ENCODE measurements around the gene HDAC9. TPM values are rescaled to one million over a fixed set of nuclear protein-coding genes. Genes with fewer than 3 reads are reported as not detected.

HDAC9 gene
- total RNA-seq, 1 donor from 2014 or later = 27.6 TPM

- no peak for ATAC-seq
- intact Hi-C loops (cut with DNase I) = no loop called here
These were observed 5.9 kb upstream of the HDAC9 start for GRCh38 chr7:18489624-18490023.

GRCh38 chr7:18491871-18492270, 3.7 kb upstream of the HDAC9 start:
- intact Hi-C loops (cut with DNase I) = no loop called here

More at GRCh38 chr7:18489624-18490023, 5.9 kb upstream of the HDAC9 start:
- no peak for DNase-seq (ENCODE audit: low spot score)

DNA sequence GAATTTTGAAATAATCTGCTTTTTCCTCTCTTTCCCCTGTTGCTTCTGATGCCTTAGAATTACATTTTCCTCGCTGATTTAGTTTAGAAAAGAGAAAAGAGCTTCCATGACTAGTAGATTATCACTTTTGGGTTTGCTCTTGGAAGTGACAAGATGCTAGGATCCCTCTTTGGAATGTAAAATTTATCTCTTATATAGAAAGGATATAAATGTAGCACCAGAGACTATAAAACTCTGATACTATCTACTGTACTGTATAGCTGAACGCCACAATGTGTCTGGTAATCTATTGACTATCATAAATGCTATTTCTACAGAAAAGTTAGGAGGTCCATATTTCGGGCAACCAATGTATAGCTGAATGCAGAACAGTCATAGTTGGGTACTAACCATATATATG, 1.1 kb upstream of the HDAC9 start:
- DNase-seq (ENCODE audit: low spot score) (no peak), ATAC-seq (no peak)
- intact Hi-C loops (cut with DNase I) = no loop called here

More at GRCh38 chr7:18491871-18492270, 3.7 kb upstream of the HDAC9 start:
- DNase-seq (ENCODE audit: low spot score) = no peak
- no peak for ATAC-seq

GRCh38 chr7:18494821-18495408, 634 bp upstream of the HDAC9 start:
- intact Hi-C loops (cut with DNase I) = no loop called here
- ATAC-seq = peak; percentile 66
- no peak for DNase-seq (ENCODE audit: low spot score)

- ATAC-seq = peak; percentile 20
- DNase-seq (ENCODE audit: low spot score) = no peak
- intact Hi-C loops (cut with DNase I) = no loop called here
These were observed 772 bp downstream of the HDAC9 start for GRCh38 chr7:18496341-18496700.

DNA sequence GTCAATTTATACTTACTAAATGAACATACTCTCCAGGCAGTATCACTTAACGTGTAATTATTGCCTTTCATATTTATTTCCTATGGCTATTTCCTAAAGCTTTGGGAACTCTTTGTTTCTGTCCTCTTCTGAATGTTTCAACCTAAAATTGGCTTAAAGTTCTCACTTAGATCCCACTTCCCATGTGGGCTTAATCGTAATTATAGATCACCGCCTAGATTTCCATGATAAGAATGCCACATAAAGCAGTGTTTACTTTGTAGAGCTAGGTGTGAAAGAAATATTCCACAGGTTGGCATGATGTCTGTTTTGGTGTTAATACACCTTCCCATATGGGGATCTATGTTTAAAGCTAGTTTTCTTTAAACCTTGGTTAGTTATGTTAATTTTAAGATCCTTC, 1.5 kb downstream of the HDAC9 start:
- ATAC-seq = no peak
- intact Hi-C loops (cut with DNase I) = no loop called here
- DNase-seq (ENCODE audit: low spot score) = no peak

- ATAC-seq = no peak
- intact Hi-C loops (cut with DNase I) = no loop called here
These were observed 2.3 kb downstream of the HDAC9 start for GRCh38 chr7:18497800-18498199.

GRCh38 chr7:18498341-18498740, 2.8 kb downstream of the HDAC9 start:
- ATAC-seq = no peak
- intact Hi-C loops (cut with DNase I) = no loop called here

More at GRCh38 chr7:18497800-18498199, 2.3 kb downstream of the HDAC9 start:
- no peak for DNase-seq (ENCODE audit: low spot score)

GRCh38 chr7:18499407-18500177, 4.0 kb downstream of the HDAC9 start:
- intact Hi-C loops (cut with DNase I) = no loop called here
- no peak for DNase-seq (ENCODE audit: low spot score)
- no peak for ATAC-seq

More at GRCh38 chr7:18498341-18498740, 2.8 kb downstream of the HDAC9 start:
- DNase-seq (ENCODE audit: low spot score) = no peak

DNA sequence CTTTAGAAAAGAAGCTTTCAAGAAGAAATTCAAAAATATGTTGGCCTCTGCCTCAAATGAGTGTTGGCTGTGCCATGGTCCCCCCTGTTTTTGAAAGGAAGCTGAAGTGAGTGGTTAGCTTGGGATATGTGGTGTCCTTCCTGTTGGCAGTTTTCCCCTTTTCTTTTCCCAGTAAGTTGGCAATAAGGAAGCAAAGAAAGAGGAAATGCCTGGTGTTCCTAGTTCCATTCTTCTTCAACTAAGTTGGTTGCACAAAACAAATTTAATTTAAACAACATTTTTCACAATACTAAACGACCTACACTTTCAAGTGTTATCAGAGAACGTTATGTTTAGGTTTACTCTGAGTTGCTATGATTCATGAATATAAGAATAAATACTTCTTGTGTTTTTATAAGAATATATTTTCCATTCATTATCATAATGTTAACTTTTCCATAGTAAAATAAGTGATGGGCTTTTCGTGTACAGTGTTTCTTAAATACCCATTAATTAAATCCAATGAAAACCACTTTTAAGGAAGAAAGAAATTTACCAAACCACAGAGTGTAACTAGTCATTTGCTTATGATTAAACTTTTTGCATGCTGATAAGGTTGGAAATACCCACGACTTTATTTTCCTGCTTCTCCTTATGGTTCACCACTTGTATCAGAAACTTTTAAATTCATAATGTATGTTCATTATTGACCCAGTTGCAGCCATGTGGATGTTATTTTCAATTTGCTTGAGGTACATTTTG, 7.7 kb downstream of the HDAC9 start:
- ATAC-seq (no peak), DNase-seq (ENCODE audit: low spot score) (no peak)
- intact Hi-C loops (cut with DNase I) = no loop called here

DNA sequence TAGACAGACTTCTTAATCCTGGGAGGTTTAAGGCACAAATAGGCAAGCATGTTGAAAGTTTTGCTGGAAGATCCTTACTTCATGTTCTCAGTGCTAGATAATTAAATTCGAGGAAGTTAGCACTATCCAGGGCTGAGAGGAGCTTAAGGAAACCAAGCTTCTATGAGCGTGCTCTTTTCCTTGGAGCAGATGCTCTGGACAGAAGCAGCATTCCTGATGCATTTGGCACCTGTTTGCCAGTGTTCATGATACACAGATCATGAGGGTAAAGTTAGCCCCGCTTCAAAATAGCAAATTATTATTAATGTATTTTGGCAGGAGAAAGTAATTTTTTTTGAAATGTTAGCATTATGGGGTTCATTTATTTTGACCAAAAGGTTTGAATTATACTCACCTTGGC, 9.4 kb downstream of the HDAC9 start:
- no peak for DNase-seq (ENCODE audit: low spot score)
- ATAC-seq = no peak
- intact Hi-C loops (cut with DNase I) = no loop called here

GRCh38 chr7:18505870-18506460, 10.4 kb downstream of the HDAC9 start:
- no peak for ATAC-seq
- no peak for DNase-seq (ENCODE audit: low spot score)
- intact Hi-C loops (cut with DNase I) = no loop called here

GRCh38 chr7:18508443-18509427, 13.2 kb downstream of the HDAC9 start:
- DNase-seq (ENCODE audit: low spot score) (no peak), ATAC-seq (peak; percentile 46)
- intact Hi-C loops (cut with DNase I) = no loop called here

- DNase-seq (ENCODE audit: low spot score) (no peak), ATAC-seq (no peak)
- intact Hi-C loops (cut with DNase I) = no loop called here
These were observed 13.9 kb downstream of the HDAC9 start for GRCh38 chr7:18509481-18509880.

DNA sequence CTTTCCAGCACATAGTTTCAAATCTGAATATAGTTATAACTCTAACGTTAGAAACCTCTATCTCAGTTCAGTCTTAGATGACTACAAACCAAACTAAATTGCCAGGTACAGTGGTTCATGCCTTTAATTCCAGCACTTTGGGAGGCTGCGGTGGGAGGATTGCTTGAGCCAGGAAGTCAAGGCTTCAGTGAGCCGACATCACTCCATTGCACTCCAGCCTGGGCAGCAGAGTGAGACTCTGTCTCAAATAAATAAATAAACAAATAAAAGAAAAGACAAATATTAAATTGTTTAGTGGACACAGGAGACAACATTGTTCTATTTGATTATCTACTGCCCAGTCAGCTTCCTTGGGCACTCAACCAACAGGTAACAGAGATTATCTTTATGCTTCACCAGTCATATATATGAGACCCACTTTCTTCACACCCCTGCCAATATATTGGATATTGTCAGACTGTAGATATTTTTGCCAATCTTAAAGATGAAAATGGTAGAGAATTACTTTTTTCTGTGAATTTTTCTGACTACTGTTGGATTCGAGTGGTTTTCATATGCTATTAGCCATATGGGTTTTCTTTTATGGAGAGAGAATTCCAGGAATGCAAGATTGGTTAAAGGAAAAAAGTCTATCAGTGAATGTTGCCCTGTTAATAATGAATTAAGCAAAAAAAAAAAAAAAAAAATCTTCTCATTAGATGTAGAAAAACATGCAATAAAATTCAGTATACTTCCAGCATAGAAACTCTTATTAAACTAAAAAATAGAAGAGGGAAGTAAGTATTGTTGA, 16.0 kb downstream of the HDAC9 start:
- ATAC-seq = no peak
- intact Hi-C loops (cut with DNase I) = no loop called here
- no peak for DNase-seq (ENCODE audit: low spot score)

- DNase-seq (ENCODE audit: low spot score) (no peak), ATAC-seq (no peak)
- intact Hi-C loops (cut with DNase I) = no loop called here
These were observed 17.8 kb downstream of the HDAC9 start for GRCh38 chr7:18513343-18513742.

DNA sequence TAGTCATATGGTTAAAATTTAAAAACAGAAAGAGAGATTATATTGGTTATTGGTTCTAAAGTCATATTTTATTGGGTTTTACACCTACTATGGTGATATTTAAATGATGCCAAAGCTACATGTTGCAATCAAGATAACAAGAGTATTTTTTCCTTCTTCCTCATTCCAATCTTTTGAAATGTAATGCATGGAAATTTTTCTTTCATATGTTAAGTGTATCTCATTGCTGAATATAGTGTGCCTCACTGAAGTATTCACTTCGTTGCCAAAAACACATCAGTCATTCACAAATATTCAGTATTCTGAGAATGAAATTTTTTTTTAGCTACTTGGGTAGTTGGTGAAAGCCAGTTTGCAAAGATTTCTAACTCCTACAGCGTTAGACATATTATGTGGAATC, 19.5 kb downstream of the HDAC9 start:
- DNase-seq (ENCODE audit: low spot score) (no peak), ATAC-seq (no peak)
- intact Hi-C loops (cut with DNase I) = no loop called here

DNA sequence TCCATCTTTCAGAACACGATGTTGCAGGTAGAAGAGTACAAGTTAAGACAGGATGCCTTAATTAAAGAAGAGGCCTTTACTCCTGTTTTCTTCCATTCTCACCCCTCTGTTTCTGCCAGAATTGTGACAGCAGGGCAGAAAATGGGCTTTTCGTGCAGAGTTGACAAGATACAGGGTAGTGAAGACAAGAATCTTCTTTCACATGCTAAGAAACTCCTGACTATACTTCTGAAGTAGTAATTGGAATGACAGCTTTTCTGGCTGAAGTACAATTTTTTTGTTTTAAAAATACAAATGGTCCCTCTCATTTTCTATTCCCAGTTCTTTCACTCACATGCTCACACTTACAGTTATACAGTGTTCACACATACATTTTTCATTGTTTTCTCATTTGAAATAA, 22.1 kb downstream of the HDAC9 start:
- no peak for DNase-seq (ENCODE audit: low spot score)
- intact Hi-C loops (cut with DNase I) = no loop called here
- no peak for ATAC-seq
